Stimulated activated CD8-positive, alpha-beta memory T cell treated with anti-CD3 and anti-CD28 coated beads, Interleukin-15, amount 100 ng/mL, for 1 hour (primary cell): ENCODE results near the gene CALR3.
"Not testable (repeated sequence)": the region's sequence is repeated elsewhere in the genome, so short reads cannot be mapped to it uniquely, and the experiment has no call there.

Source experiments
- DNase-seq: peaks from one replicate; pipeline ENCODE4 v3.0.0-alpha.2; 2020; ENCODE audit warnings: low read depth

The CALR3 gene

DNA sequence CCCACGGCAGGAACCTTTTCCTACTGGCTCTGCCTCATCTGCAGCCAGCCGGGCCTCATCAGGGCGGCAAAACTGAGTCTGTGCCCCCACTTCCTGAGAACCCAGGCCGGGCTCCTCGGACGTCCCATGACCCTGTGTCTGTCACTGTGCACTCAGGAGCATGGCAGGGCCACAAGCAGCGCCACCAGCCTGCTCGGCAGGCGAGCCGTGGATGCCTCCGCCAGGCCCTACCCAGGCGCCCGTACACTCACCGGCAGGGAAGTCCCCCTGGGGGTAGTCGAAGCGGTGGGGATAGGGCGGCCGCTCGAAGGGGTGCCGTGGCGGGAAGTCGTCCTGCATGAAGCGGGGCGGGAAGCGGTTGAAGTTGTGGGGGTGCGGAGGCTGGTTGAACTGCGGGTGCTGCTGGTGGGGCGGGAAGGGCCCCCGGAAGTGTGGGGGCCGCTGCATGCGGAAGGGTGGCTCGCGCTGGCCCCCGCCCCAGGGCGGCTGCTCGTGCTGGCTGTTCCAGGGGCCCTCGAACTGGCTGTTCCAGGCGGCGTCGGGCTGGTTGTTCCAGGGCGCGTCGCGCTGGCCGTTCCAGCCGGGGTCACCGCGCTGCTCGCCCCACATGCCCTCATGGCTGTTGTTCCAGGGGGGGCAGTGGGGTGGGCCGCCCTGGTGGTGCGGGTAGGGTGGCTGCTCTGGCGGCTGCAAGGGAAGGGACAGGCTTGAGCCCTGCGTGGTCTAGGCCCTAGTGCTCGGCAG is 29.2 kb upstream of the CALR3 start:
- no peak for DNase-seq

DNA sequence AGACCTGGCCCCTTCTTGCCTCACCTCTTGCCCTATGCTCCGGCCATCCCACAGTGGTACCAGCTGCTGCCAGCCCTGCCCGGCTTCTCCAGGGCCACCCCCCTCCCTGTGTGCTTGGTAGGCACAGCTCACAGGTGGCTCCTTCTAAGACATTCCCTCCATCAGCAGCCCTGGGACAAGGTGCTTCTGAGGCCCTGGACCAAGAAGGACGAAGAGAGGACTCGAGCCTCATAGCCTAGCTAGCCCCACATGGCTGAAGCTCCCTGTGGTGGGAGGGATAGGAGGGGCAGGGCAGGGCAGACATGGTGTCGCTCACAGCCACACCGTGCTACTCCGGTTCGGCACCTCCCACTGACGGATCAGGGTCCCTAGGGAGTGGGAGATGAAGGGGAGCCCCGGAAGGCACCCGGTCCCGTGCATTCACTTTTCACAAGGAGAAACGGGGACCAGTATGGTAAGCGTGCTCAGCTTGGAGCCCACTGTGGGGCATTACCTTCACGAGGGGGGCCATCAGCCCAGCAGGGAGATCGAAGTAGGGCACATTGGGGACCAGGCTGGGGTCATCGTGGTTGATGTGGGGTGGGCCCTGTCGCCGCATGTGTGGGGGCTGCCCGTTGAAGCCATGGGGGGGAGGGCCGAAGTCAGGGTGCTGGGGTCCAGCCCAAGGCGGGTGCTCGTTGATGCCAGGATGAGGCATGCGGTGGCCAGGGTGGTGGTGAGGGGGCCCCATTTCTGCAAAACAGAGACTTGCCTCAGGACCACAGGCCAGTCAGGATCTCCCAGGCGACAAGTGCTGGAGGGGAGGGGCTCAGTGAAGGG is 26.8 kb upstream of the CALR3 start:
- DNase-seq = no peak

DNA sequence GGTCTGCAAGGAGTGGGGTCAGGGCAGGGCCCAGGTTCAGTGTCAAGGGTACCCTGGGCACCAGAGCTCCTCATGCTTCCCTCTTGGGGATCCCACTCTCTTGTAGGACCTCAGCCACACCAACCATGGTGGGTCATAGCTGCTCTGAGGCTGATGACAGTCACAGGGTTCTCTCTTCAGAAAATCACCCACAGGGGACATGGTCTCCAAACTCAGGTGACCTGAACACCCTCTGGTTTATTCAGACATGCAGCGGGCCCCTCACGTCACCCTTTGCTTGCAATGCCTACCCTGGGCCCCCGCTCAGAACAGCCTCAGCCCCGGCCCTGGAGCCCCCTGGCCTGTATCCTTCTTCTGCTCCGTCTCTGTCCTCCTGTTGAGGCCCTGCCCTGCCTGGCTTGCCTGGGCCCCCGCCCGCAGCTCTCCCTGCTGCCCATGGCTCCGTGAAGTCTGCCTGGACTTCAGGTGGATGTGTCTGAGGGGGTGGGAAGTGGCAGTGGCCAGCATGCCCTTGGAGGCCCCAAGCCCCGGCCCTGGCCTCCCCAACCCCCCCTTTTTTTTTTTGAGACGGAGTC is 25.8 kb upstream of the CALR3 start:
- DNase-seq = no peak

DNA sequence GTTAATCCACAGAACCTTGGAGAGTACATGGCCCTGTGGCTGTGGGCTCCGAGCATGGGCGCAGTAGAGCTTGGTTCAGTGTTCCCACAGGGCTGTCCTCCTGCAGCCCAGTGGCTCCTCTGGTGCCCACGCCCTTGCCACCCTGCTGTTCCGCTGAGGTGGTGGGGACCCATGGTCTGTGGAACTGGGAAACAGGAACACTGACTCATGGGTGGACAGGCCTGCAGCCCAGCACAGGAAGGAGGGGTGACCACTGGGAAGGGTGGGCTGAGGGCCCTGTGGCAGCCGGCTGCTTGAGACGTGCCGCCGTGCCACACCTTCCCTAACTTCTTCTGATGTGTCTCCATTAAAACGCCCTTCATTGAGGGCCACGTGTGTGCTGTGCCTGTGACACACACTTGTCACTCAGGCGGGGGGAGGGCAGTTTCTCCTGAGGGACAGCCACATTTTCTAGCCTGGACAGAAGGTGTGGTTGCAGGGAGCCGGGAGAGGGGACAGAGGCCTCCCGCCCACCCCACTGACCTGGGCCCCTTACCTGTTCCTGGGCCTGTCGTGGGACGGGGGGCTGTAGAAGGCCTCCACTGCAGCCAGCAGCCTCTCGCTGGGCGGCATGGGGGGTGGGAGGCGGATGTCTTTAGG is 25.1 kb upstream of the CALR3 start:
- no peak for DNase-seq

DNA sequence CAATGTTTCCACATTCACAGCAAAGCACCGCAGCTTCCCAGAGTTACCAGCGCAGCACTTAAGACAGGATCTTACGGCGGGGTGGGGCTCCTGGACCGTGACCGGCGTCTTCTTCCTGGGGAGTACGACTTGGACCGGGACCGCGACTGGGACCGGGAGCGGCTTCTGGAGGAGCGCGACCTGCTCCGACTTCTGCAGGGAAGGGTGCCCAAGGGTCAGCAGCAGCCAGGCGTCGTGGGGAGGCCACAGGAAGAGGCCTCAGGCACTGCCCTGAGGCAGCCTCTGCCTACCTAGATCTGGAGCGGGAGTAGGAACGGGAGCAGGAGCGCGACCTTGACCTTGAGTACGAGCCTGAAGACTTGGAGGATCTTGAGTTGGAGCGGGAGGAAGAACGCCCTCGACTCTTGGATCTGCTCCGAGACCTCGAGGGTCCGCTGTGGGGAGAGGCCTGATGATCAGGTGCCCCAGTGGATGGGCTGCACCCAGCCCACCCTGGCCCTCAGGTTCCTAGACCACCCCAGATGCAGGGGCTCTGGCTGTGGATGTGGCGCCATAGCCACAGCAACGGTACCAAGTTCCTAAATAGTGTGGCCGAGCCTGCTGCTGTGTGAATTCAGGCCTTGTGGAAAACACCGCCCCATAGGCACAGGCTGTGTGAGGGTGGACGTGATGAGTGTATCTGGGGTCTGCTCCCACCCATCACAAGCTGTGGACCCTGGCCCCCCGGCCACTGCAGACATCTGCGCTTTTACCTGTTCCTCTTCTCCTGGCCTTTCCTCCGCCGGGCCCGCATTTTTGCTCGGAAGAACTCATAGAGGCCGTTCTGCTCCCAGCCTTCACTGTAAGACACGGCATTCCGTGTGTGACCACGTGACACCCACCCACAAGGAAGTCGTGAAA is 24.4 kb upstream of the CALR3 start:
- no peak for DNase-seq

DNA sequence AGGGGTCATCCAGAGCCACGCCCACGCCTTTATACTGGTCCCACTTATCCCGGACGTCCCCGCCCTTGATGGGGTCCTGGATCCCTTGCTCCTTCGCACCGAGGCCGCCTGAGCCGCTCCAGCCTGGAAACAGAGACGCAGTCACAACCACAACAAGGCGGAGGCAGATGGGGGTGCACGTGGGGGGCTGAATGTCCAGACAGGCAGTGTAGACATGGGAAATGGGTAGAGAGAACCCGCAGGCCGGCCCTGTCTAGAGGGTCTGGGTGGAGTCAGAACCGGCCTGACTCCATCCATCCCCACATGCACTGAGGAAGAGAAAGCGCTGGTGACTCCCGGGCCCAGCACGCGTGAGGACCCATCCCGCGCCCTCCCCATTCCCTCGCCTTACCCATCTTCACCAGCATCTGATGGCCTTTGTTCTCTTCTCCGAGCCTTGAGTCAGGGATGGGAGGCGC is 23.3 kb upstream of the CALR3 start:
- no peak for DNase-seq

DNA sequence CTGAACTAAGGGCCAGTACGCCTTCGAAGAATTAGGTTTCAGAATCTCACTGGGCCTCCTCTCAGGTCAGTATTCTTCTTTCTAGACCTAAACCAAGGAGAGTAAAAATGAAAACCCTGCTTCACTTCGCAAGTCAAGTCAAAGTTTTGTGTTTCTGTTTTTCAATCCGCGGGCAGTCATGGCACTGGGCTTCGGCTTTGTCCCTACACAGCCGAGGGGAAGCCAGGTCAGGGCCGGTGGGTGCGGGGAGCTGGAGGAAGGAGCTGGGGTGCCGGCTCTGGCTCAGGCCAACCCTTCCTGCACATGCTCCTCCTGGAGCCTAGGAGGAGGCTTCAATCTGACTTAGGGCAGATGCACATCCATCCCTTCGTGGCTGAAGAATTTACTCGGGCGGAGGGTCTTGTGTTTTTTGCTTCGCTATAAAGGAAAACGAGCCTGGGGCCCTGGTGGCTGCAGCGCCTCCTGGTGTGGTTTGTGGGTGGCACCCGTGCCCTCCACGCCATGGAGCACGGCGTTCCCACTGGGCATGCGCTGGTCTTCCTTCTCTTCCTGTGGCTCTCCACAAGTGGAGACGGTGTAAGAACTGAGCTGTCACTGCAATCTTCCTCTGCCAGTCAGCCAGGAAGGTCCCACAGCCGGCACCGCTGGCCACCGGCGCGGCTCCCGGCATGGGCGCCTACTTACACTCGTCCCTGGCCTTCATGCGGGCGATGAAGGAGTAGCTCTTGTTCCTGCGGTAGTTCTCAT is 22.7 kb upstream of the CALR3 start:
- DNase-seq = no peak

DNA sequence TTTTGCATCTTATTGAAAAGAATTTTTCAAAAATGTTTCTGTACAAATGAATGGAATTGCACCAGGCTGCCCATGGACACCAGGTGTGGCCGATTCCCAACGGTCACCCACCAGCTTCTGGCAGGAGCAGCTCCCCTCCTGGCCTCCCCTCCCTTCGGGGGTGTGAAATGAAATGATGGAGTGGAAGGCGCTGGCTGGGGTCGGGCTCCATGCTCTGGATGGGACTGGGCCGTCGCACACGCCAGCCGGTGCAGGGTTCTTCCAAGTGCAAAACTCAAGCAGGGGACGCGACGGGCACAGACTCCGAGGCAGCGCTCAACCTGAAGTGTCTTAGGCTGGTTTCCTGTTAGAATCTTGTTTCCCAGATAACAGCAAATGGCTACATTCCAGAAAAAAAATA is 22.1 kb upstream of the CALR3 start:
- no peak for DNase-seq

DNA sequence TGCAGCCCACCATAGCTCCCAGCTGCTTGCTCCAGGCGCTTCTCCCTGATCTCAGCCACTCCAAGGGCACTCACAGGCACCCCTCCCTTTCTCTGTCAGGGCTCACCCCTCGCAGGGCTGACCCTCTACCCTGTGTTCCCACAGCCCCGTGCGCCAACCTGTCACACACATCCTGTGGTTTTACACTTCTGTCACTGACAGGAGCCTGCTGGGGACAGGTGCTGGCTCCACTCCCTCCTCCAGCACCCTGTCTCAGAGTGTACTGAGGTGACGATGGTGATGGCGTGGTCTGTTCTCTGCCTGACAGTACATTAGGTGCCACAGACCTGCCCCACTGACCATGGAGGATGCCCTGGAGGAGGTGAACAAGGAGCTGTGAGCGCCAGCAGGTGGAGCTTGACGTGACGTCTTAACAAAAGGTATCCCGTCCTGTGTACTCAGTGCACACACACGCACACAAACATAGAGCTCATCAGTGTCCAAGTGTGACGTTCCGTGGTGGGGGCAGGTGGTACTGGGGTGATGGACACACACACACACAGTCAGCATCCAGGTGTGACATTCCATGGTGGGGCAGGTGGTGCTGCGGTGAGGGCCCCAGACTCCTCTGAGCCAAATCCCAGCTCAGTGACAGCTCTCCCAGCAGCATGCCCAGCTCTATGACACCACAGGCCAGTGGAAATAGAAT is 21.1 kb upstream of the CALR3 start:
- DNase-seq = no peak

DNA sequence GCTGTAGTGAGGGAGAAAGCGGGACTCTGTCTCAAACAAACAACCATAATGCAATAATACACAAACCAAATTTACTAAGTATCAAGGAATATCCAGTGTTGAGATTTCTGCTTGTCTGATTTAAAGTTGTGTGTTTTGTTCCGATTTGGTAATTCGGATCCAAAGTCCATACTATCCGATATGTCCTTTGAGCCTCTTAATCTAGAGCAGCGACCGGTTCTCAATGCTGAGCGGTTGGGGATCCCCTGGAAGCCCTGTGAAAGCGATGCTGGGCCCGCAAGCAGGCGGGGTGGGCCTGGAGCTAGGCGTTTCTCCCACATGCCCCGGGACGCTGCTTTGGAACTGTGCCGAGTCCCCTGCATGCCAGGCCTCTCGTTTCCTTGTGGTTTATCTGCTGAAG is 20.4 kb upstream of the CALR3 start:
- no peak for DNase-seq

DNA sequence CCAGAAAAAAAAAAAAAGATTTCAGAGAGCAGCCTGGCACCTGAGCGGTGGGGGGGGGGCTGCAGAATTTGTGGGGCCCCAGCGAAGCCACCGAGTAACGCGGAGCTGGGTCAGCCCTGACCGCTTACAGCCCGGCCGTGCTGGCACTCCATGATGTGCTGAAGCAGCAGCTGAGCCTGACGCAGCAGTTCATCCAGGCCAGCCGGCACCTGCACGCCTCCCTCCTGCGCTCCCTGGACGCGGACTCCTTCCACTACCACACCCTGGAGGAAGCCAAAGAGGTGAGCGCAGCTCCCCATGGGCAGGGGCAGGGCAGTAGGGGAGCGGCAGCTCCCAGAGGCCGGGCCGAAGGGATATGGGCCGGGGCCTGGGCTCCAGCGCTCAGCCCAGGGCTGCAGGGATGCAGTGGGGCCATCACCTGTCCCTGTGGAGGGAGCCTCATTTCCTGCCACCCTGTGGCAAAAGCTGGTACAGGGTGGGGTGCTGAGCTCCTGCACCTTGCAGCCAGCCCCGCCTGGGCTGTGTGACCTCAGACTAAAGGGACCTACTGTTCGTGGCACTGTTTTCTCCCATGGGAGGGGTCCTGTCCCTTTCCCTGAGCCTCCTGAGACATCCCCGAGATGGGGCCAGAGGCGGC is 18.5 kb upstream of the CALR3 start:
- no peak for DNase-seq

DNA sequence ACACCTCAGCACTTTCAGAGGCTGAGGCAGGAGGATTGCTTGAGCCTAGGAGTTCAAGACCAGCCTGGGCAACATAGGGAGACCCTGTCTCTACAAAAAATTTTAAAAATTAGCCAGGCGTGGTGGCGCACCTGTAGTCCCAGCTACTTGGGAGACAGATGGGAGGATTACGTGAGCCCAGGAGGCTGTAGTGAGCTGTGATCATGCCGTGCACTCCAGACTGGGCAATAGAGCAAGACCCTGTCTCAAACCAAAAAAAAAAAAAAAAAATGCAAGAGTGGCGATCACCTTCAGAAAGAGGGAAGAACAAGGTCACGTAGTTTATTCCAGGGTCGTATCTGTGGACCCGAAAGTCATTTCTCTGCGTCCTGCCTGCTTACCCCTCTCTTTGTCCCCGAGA is 16.6 kb upstream of the CALR3 start:
- DNase-seq = not testable (repeated sequence)

DNA sequence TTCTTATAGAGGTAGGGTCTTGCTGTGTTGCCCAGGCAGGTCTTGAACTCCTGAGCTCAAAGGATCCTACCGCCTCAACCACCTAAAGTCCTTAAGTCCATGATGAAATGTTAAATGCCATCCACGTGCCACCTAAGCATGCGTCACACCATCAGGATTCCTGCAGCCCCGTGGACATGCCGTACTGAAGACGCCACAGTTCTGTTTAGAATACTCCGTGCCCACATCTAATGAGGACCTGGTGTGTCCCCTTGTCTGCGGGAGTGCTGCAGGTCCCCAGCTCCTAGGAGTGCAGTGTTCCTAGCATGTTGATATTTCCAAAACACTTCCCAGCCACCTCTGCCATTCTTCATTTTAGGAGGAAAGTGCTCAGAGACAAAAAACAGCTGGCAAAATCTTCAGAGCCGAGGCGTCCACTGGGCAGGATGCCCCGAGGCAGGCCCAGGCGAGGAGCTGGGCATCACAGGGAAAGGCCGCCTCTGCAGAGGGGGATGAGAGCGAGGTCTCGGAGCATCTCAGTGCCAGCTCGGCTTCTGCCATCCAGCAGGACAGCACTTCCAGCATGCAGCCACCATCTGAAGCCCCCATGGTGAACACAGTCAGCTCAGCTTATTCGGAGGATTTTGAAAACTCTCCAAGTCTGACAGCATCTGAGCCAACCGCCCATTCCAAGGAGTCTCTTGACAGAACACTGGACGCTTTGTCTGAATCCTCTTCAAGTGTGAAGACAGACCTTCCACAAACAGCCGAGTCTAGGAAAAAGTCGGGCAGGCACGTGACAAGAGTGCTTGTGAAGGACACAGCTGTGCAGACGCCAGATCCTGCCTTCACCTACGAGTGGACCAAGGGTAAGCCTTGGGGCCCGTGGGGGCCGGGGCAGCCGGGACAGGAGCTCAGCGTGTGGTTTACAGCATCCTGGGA is 13.4 kb upstream of the CALR3 start:
- no peak for DNase-seq

DNA sequence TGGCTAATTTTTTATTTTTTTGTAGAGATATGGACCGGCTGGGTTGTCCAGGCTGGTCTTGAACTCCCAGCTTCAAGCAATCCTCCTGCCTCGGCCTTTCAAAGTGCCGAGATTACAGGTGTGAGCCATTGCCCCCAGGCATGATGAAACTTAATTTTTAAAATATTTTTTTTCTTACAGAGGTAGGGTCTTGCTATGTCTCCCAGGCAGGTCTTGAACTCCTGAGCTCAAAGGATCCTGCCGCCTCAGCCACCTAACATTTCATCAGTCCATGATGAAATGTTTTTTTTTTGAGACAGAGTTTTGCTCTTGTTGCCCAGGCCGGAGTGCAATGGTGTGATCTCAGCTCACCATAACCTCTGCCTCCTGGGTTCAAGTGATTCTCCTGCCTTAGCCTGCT is 12.6 kb upstream of the CALR3 start:
- no peak for DNase-seq

DNA sequence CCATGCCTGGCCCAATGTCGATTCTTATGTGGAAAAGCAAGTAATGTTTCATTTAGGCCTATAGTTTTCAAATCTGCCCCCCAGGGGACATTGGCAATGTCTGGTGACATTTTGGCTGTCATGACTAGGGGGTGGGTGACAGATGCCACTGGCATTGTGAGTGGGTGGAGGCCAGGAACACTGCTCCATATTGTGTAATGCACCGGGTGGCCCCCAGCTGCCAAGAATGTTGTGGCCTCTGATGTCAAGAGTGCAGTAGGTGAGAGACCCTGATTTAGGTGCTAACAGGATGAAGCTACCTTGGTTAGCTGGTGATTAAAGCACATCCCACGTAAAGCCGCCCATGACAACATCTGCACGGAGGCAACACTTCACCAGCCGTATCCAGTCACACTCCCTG is 11.0 kb upstream of the CALR3 start:
- no peak for DNase-seq

DNA sequence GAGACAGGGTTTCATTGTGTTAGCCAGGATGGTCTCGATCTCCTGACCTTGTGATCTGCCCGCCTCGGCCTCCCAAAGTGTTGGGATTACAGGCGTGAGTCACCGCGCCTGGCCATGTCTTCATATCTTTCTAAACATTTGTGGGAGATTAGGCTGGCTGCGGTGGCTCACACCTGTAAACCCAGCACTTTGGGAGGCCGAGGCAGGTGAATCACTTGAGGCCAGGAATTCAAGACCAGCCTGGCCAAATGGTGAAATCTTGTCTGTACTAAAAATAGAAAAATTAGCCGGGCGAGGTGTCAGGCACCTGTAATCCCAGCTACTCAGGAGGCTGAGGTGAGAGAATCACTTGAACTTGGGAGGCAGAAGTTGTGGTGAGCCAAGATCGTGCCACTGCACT is 10.2 kb upstream of the CALR3 start:
- not testable (repeated sequence) for DNase-seq

DNA sequence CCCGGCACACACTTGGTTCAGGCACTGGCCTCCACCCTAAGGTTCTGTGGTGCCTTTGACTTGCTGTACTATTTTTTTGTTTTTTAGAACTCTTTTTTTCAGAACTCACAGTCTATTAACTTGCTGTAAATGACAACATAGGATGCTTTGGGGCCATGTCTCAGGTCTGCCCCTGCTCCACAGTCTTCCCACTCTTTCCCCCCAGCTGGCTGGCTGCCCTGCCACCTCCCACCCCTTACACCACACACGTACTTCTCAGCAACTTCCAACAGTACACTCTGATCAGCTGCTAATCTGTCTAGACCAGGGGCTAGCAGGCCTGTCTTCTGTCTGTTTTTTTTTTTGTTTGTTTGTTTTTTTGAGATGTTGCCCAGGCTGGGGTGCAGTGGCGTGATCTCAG is 8.3 kb upstream of the CALR3 start:
- no peak for DNase-seq

DNA sequence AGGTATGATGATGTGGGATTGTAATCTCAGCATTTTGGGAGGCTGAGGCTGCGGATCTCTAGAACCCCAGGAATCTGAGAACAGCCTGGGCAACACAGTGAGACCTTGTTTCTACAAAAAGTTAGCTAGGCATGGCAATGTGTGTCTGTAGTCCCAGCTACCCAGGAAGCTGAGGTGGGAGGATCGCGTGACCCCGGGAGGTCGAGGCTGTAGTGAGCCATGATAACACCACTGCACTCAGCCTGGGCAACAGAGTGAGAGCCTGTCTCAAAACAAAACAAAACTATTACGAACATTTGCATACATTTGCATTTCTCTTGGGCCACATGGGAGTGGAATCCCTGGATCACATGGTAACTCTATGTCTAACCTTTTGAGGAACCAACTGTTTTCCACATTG is 1.9 kb upstream of the CALR3 start:
- DNase-seq = no peak

DNA sequence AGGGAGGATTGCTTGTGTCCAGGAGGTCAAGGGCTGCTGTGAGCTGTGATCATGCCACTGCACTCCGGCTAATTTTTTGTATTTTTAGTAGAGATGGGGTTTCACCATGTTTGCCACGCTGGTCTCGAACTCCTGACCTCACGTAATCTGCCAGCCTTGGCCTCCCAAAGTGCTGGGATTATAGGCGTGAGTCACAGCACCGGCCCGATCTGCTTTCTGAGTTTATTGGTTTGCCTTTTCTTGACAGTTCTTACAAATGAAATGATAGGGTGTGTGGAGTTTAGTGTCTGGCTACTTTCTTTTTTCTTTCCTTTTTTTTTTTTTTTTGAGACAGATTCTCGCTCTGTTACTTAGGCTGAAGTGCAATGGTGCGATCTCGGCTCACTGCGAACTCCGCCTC is 1.1 kb upstream of the CALR3 start:
- DNase-seq = no peak
